Subcutaneous adipose tissue (tissue), 4 donors: ENCODE data around the gene PARD6A. TPM values are rescaled to one million over a fixed set of nuclear protein-coding genes. Genes with fewer than 3 reads are reported as not detected.

Source experiments
- total RNA-seq, 4 donors: library from RNA; depleted of rRNA; stranded (reverse); fragments of >200 nt; gene quantifications; one replicate each; pipeline ENCODE4 v1.1.0, GENCODE V29; 2016
- TF ChIP-seq, protein P1 (sequence below): fragments of 450-650 bp; IDR thresholded peaks from one replicate; pipeline ENCODE4 v1.5.1; 2016; ENCODE audit warnings: low read depth, mild to moderate bottlenecking, control low read depth, antibody characterized with exemption, moderate library complexity

PARD6A gene
- total RNA-seq, 4 donors from 2014 or later = 2.8 to 5.4 (median 4.8) TPM

DNA sequence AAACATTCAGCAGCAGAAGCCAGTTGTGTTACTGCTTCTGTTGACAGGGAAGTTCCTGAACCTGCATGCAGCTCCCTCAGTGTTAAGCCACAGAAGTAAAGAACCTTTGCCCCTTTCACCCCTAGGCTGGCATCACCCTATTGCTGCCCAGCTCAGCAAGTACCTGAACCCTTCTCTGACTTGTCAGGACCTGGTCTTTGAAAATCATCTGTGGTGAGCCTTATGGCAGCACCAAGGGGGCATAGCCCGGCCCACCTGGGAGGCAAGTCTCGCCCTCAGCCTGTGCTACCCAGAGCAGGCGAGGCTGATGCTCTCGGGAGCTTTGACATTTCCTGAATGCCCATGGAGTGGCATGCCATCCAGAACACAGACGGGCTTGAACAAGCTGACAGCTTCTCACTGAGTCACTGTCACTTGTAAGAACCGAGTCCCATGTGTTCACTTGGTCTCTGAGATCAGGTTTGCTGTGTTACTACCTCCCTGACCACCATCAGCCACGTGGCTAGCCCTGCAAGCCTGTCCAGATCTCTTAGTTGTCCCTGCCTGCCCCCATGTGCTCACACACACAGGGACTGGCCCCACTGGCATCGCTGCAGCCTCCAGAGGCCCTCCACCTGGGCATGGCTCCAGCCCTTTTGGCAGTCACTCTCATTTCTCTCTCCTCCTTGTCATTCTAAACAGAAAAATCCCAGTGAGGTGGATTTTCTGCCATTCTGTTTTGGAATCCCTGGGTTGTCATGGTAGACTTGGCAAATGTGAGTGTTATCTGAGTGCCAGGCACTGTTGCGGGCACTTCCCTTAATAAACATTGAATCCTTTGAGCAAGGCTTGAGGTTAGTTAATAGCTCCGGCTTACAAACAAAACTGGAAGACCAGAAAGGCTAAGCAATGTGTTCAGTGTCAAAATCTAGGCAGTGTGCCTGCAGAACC lies 18.7 kb upstream of the PARD6A start:
- TF ChIP-seq, protein P1, sequence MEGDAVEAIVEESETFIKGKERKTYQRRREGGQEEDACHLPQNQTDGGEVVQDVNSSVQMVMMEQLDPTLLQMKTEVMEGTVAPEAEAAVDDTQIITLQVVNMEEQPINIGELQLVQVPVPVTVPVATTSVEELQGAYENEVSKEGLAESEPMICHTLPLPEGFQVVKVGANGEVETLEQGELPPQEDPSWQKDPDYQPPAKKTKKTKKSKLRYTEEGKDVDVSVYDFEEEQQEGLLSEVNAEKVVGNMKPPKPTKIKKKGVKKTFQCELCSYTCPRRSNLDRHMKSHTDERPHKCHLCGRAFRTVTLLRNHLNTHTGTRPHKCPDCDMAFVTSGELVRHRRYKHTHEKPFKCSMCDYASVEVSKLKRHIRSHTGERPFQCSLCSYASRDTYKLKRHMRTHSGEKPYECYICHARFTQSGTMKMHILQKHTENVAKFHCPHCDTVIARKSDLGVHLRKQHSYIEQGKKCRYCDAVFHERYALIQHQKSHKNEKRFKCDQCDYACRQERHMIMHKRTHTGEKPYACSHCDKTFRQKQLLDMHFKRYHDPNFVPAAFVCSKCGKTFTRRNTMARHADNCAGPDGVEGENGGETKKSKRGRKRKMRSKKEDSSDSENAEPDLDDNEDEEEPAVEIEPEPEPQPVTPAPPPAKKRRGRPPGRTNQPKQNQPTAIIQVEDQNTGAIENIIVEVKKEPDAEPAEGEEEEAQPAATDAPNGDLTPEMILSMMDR = no peak

DNA sequence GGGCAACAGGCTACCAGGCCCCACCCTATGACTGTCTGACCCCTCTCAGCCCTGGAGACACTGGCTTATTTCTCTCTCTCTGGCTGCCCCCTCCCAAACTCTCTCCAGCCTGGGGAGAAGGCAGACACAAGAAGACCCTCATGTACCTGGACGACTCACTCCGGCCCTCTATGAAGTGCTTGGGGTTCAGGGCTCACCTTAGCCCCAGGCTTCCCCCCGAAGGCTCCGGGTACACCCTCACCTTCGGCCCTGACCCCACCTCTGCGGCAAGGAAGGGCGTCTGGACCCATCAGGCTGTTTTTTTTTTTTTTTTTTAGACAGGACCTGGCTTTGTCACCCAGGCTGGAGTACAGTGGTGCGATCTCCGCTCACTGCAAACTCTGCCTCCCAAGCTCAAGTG lies 16.7 kb upstream of the PARD6A start:
- TF ChIP-seq, protein P1 = no peak

GRCh38 chr16:67645397-67646121 lies 15.2 kb upstream of the PARD6A start:
- TF ChIP-seq, protein P1 = no peak

DNA sequence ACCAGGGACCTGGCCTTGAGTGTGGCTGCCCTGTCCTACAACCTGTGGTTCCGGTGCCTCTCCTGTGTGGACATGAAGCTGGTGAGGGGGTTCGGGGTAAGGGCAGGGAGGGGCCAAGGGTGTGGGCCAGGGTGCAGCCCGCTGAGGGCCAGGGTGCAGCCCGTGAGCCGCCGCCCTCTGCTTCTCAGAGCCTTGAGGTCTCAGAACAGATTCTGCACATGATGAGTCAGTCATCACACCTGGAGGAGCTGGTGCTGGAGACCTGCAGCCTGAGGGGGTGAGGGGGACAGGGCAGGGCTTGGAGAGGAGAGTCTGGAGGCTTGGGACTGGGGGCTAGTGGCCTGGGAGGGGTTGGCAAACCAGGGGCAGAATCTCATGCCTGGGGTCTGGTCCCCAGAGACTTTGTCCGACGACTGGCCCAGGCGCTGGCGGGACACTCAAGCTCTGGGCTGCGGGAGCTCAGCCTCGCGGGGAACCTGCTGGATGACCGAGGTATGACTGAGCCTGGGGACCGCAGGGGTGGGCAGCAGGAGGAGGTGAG lies 13.6 kb upstream of the PARD6A start:
- TF ChIP-seq, protein P1 = no peak

GRCh38 chr16:67647681-67648080 lies 13.1 kb upstream of the PARD6A start:
- TF ChIP-seq, protein P1 = no peak

GRCh38 chr16:67648088-67648763 lies 12.5 kb upstream of the PARD6A start:
- TF ChIP-seq, protein P1 = no peak
